HG03196 (cell line): ENCODE measurements around the gene RNF112.

Source experiments
- ATAC-seq: cut with Tn5 transposase; IDR thresholded peaks from one replicate; pipeline ENCODE4 v1.9.1; 2021; ENCODE audit not compliant: unreplicated experiment

The RNF112 gene

GRCh38 chr17:19372866-19373504, 38.0 kb upstream of the RNF112 start:
- ATAC-seq = no peak

GRCh38 chr17:19374136-19374535, 36.9 kb upstream of the RNF112 start:
- no peak for ATAC-seq

GRCh38 chr17:19375732-19376131, 35.3 kb upstream of the RNF112 start:
- no peak for ATAC-seq

- ATAC-seq = no peak
Measured at GRCh38 chr17:19376811-19377210, 34.2 kb upstream of the RNF112 start.

GRCh38 chr17:19377602-19378415, 33.2 kb upstream of the RNF112 start:
- peak; percentile 93 for ATAC-seq

- no peak for ATAC-seq
Measured at GRCh38 chr17:19378416-19379360, 32.3 kb upstream of the RNF112 start, which contains the start of gene MAPK7. Gene MAPK7, plus strand, starts transcription at chr17:19378498. Its CDS starts 403 bp downstream, at chr17:19378901.

GRCh38 chr17:19379361-19380065, 31.5 kb upstream of the RNF112 start:
- ATAC-seq = no peak

- ATAC-seq = no peak
Measured at GRCh38 chr17:19380481-19381301, 30.3 kb upstream of the RNF112 start.

- no peak for ATAC-seq
Measured at GRCh38 chr17:19381361-19381740, 29.7 kb upstream of the RNF112 start.

- no peak for ATAC-seq
Measured at GRCh38 chr17:19381741-19382444, 29.1 kb upstream of the RNF112 start.

GRCh38 chr17:19382531-19383444, 28.2 kb upstream of the RNF112 start:
- ATAC-seq = no peak

- ATAC-seq = no peak
Measured at GRCh38 chr17:19383681-19384470, 27.2 kb upstream of the RNF112 start.

GRCh38 chr17:19384723-19385391, 26.2 kb upstream of the RNF112 start:
- no peak for ATAC-seq

- ATAC-seq = no peak
Measured at GRCh38 chr17:19385521-19385983, 25.5 kb upstream of the RNF112 start.

GRCh38 chr17:19386051-19386929, 24.7 kb upstream of the RNF112 start:
- no peak for ATAC-seq
